Neural progenitor cell (in vitro differentiated cells): ENCODE measurements around the gene FGF9.

Source experiments
- CTCF ChIP-seq: fragments of 200-600 bp; sonication (generic); IDR thresholded peaks from 2 replicates; pipeline ENCODE4 v1.5.1; 2017; ENCODE audit warnings: antibody characterized with exemption, mild to moderate bottlenecking
- EZH2 ChIP-seq: fragments of 200-600 bp; sonication (generic); IDR thresholded peaks from 2 replicates; pipeline ENCODE4 v1.6.1; 2017; ENCODE audit warnings: antibody characterized with exemption, mild to moderate bottlenecking, moderate library complexity

- no peak for TF ChIP-seq EZH2
- no peak for TF ChIP-seq CTCF
Observed at GRCh38 chr13:21710163-21710562, 39.3 kb downstream of the FGF9 start.
